ENCODE results near the gene BSDC1. TPM values are rescaled to one million over a fixed set of nuclear protein-coding genes. Genes with fewer than 3 reads are reported as not detected.

BSDC1 gene
- total RNA-seq, 1 donor from 2014 or later: 71.9 TPM

GRCh38 chr1:32341186-32341757, 53.0 kb downstream of the BSDC1 start:
- H3K36me3 Mint-ChIP-seq (ENCODE audit: low read depth, unreplicated experiment): peaks cover 6% of the 10 kb centered on the region
- H3K4me3 Mint-ChIP-seq (ENCODE audit: unreplicated experiment): no peak overlapping the region

GRCh38 chr1:32339363-32339978, 54.8 kb downstream of the BSDC1 start:
- DNase-seq (ENCODE audit: low read depth) (peak; percentile 51), FAIRE-seq (no peak)
- peaks cover 44% of the 10 kb centered on the region for H3K4me1 ChIP-seq (ENCODE audit: insufficient read depth, low read length)
- H3K9ac ChIP-seq (ENCODE audit: low read length): no peak overlapping the region
- no peak overlapping the region for H3K4me2 ChIP-seq (ENCODE audit: low read length)
- Mint-ChIP-seq H3K9me3 (ENCODE audit: unreplicated experiment) (no peaks in the 10 kb centered on the region), H3K36me3 (ENCODE audit: low read depth, unreplicated experiment) (peaks cover 4% of the 10 kb centered on the region), H3K27ac (ENCODE audit: unreplicated experiment) (peak overlapping the region; percentile 23), H3K4me1 (ENCODE audit: low read depth, unreplicated experiment) (peaks cover 23% of the 10 kb centered on the region), H3K4me3 (ENCODE audit: unreplicated experiment) (no peak overlapping the region), H3K27me3 (ENCODE audit: low read depth, unreplicated experiment) (peaks cover 4% of the 10 kb centered on the region)
- H3K27ac ChIP-seq (ENCODE audit: low read depth, low read length): no peak overlapping the region
- TF ChIP-seq EZH2 (IDR thresholded peaks at IDR 0.05; ENCODE audit: insufficient read depth, low read length): no peak
- TF ChIP-seq CTCF (IDR thresholded peaks at IDR 0.05; ENCODE audit: insufficient read depth, low read depth, low read length): no peak
- no peak overlapping the region for H2AFZ ChIP-seq (ENCODE audit: low read depth, low read length)
- H3K9me3 ChIP-seq (ENCODE audit: insufficient read depth, low read depth, low read length): no peaks in the 10 kb centered on the region
- peaks cover 14% of the 10 kb centered on the region for H3K79me2 ChIP-seq (ENCODE audit: insufficient read depth, low read length)
- H3K27me3 ChIP-seq (ENCODE audit: insufficient read depth, low read length): no peaks in the 10 kb centered on the region
- peaks cover 17% of the 10 kb centered on the region for H4K20me1 ChIP-seq (ENCODE audit: insufficient read depth, low read length)
- H3K4me3 ChIP-seq (ENCODE audit: insufficient read depth, low read depth, low read length): no peak overlapping the region
- H3K36me3 ChIP-seq (ENCODE audit: insufficient read depth, low read length): no peaks in the 10 kb centered on the region

More at GRCh38 chr1:32341186-32341757, 53.0 kb downstream of the BSDC1 start:
- Mint-ChIP-seq H3K9me3 (ENCODE audit: unreplicated experiment) (no peaks in the 10 kb centered on the region), H3K27ac (ENCODE audit: unreplicated experiment) (no peak overlapping the region), H3K27me3 (ENCODE audit: low read depth, unreplicated experiment) (peaks cover 14% of the 10 kb centered on the region), H3K4me1 (ENCODE audit: low read depth, unreplicated experiment) (peaks cover 24% of the 10 kb centered on the region)
- Histone ChIP-seq H2AFZ (ENCODE audit: low read depth, low read length) (no peak overlapping the region), H3K27me3 (ENCODE audit: insufficient read depth, low read length) (no peaks in the 10 kb centered on the region), H3K9me3 (ENCODE audit: insufficient read depth, low read depth, low read length) (no peaks in the 10 kb centered on the region), H3K27ac (ENCODE audit: low read depth, low read length) (no peak overlapping the region), H4K20me1 (ENCODE audit: insufficient read depth, low read length) (peaks cover 9% of the 10 kb centered on the region), H3K4me1 (ENCODE audit: insufficient read depth, low read length) (peaks cover 41% of the 10 kb centered on the region), H3K4me3 (ENCODE audit: insufficient read depth, low read depth, low read length) (no peak overlapping the region), H3K79me2 (ENCODE audit: insufficient read depth, low read length) (no peaks in the 10 kb centered on the region), H3K36me3 (ENCODE audit: insufficient read depth, low read length) (no peaks in the 10 kb centered on the region), H3K9ac (ENCODE audit: low read length) (no peak overlapping the region), H3K4me2 (ENCODE audit: low read length) (no peak overlapping the region)
- no peak for FAIRE-seq
- no peak for TF ChIP-seq EZH2 (IDR thresholded peaks at IDR 0.05; ENCODE audit: insufficient read depth, low read length)
- no peak for TF ChIP-seq CTCF (IDR thresholded peaks at IDR 0.05; ENCODE audit: insufficient read depth, low read depth, low read length)
- no peak for DNase-seq (ENCODE audit: low read depth)

GRCh38 chr1:32338637-32339145, 55.5 kb downstream of the BSDC1 start:
- Mint-ChIP-seq H3K4me3 (ENCODE audit: unreplicated experiment) (peak overlapping the region; percentile 52), H3K27ac (ENCODE audit: unreplicated experiment) (peak overlapping the region; percentile 44), H3K27me3 (ENCODE audit: low read depth, unreplicated experiment) (peaks cover 2% of the 10 kb centered on the region), H3K4me1 (ENCODE audit: low read depth, unreplicated experiment) (peaks cover 30% of the 10 kb centered on the region), H3K9me3 (ENCODE audit: unreplicated experiment) (no peaks in the 10 kb centered on the region), H3K36me3 (ENCODE audit: low read depth, unreplicated experiment) (peaks cover 8% of the 10 kb centered on the region)
- peak overlapping the region; percentile 4 for H3K27ac ChIP-seq (ENCODE audit: low read depth, low read length)
- no peaks in the 10 kb centered on the region for H3K27me3 ChIP-seq (ENCODE audit: insufficient read depth, low read length)
- peaks cover 50% of the 10 kb centered on the region for H3K4me1 ChIP-seq (ENCODE audit: insufficient read depth, low read length)
- FAIRE-seq (no peak), DNase-seq (ENCODE audit: low read depth) (no peak)
- peak overlapping the region; percentile 2 for H2AFZ ChIP-seq (ENCODE audit: low read depth, low read length)
- H3K4me2 ChIP-seq (ENCODE audit: low read length): peak overlapping the region; percentile 87
- peaks cover 22% of the 10 kb centered on the region for H3K79me2 ChIP-seq (ENCODE audit: insufficient read depth, low read length)
- peak overlapping the region; percentile 11 for H3K9ac ChIP-seq (ENCODE audit: low read length)
- H3K4me3 ChIP-seq (ENCODE audit: insufficient read depth, low read depth, low read length): no peak overlapping the region
- H3K36me3 ChIP-seq (ENCODE audit: insufficient read depth, low read length): peaks cover 3% of the 10 kb centered on the region
- peaks cover 24% of the 10 kb centered on the region for H4K20me1 ChIP-seq (ENCODE audit: insufficient read depth, low read length)
- no peak for TF ChIP-seq CTCF (IDR thresholded peaks at IDR 0.05; ENCODE audit: insufficient read depth, low read depth, low read length)
- no peak for TF ChIP-seq EZH2 (IDR thresholded peaks at IDR 0.05; ENCODE audit: insufficient read depth, low read length)
- H3K9me3 ChIP-seq (ENCODE audit: insufficient read depth, low read depth, low read length): no peaks in the 10 kb centered on the region
